OCI-LY3 (cell line): Measurements from ENCODE around the gene GBP1.

Experiments used
- CTCF ChIP-seq: fragments of 200-600, 300-600 bp; sonication (generic); IDR thresholded peaks from 2 replicates; pipeline ENCODE4 v1.5.1; 2014; ENCODE audit warnings: antibody characterized with exemption, low read length, low read depth
- EZH2phosphoT487 ChIP-seq: fragments of 200-600 bp; shearing (Covaris generic); IDR thresholded peaks from 2 replicates; pipeline ENCODE4 v1.6.1; 2018; ENCODE audit warnings: antibody characterized with exemption, mixed run types, low read depth

GRCh38 chr1:89104687-89105086 lies 39.7 kb upstream of the GBP1 start:
- no peak for TF ChIP-seq CTCF
- TF ChIP-seq EZH2phosphoT487, result no peak
